Uterus (tissue), 2 donors: ENCODE data around the gene SMC6.

Source experiments
- CTCF ChIP-seq, 4 experiments: fragments of 200-600 bp in 2 of 4; fragments of 450-650 bp in 2 of 4; sonication (generic) in 2 of 4; IDR thresholded peaks; one replicate each; pipeline ENCODE4 v1.5.1; 2016 to 2019; ENCODE audit warnings: antibody characterized with exemption in 4 of 4, mild to moderate bottlenecking in 2 of 4, moderate library complexity in 1 of 4
- POLR2A ChIP-seq, 2 donors: fragments of 450-650 bp; IDR thresholded peaks; one replicate each; pipeline ENCODE4 v1.6.1; 2016; ENCODE audit warnings: antibody characterized with exemption in 2 of 2, mild to moderate bottlenecking in 1 of 2, moderate library complexity in 1 of 2

- TF ChIP-seq CTCF (IDR thresholded peaks at IDR 0.05) (no peak), POLR2A (IDR thresholded peaks at IDR 0.05) (no peak)
These were observed 36.9 kb upstream of the SMC6 start for GRCh38 chr2:17790536-17790935.
